A549 (cell line): ENCODE measurements around the gene EXOC3. TPM values are rescaled to one million over a fixed set of nuclear protein-coding genes. Genes with fewer than 3 reads are reported as not detected.

Experiments used
- ATAC-seq, 2 experiments: fragments of 200-7000 bp in 1 of 2; fragments of >200 bp in 1 of 2; cut with Nextera tagmentation in 1 of 2; cut with Tn5 transposase in 1 of 2; 3 replicates each; pipeline versions ENCODE4 v1.8.0 to v1.9.1; 2018 to 2020; ENCODE audit warnings: mild to moderate bottlenecking in 1 of 2, moderate library complexity in 1 of 2
- CTCF ChIA-PET: fragments of 300-600 bp; sonication (Branson Sonifier 250); formaldehyde crosslinking; extraction: SDS; loops from one replicate; lab custom pipeline; 2021; ENCODE audit warnings: antibody characterized with exemption, inconsistent platforms; lab: Yijun Ruan, JAX
- POLR2A ChIA-PET: fragments of 350-600 bp; formaldehyde crosslinking; extraction: SDS; loops from one replicate; lab custom pipeline; 2021; ENCODE audit warnings: antibody characterized with exemption, inconsistent platforms; lab: Yijun Ruan, JAX
- DNase-seq, 2 experiments: peaks; one replicate each; pipeline versions ENCODE4 v3.0.0 to v3.0.0-alpha.2; 2011 to 2016; ENCODE audit warnings: low read depth in 1 of 2, low spot score in 1 of 2
- FAIRE-seq: peaks from 2 replicates; lab custom pipeline; 2011; peaks lifted over from hg19 to GRCh38; lab: Jason Lieb, UNC
- H3K27ac ChIP-seq, 2 experiments: fragments of >200 bp; sonication (Bioruptor Twin); formaldehyde crosslinking; 3 replicates each; pipeline ENCODE4 v1.5.1; 2016 to 2017
- H3K4me1 ChIP-seq: fragments of >200 bp; sonication (Bioruptor Twin); formaldehyde crosslinking; 3 replicates; pipeline ENCODE4 v1.6.1; 2016
- H3K4me2 ChIP-seq: fragments of >200 bp; sonication (Bioruptor Twin); formaldehyde crosslinking; 3 replicates; pipeline ENCODE4 v1.6.1; 2016
- H3K4me3 ChIP-seq: fragments of >200 bp; sonication (Bioruptor Twin); formaldehyde crosslinking; 3 replicates; pipeline ENCODE4 v1.5.1; 2016
- H3K9me3 ChIP-seq: fragments of >200 bp; sonication (Bioruptor Twin); formaldehyde crosslinking; 3 replicates; pipeline ENCODE4 v1.6.1; 2016
- CEBPB ChIP-seq, 2 experiments: fragments of >200 bp in 1 of 2; sonication (Bioruptor Twin) in 1 of 2; formaldehyde crosslinking in 1 of 2; IDR thresholded peaks; 2 replicates each; pipeline ENCODE4 v1.6.1; 2012 to 2016
- EHF ChIP-seq: fragments of 250-450 bp; sonication (Bioruptor Pico); IDR thresholded peaks from 2 replicates; pipeline ENCODE4 v1.5.0; 2020; ENCODE audit warnings: mild to moderate bottlenecking
- EHMT2 ChIP-seq: fragments of 200-600 bp; sonication (generic); IDR thresholded peaks from 2 replicates; pipeline ENCODE4 v1.6.1; 2016; ENCODE audit warnings: antibody characterized with exemption, low read depth, mild to moderate bottlenecking, moderate library complexity
- EP300 ChIP-seq, 2 experiments: fragments of >200 bp; sonication (Bioruptor Twin); formaldehyde crosslinking; IDR thresholded peaks; 2 replicates in 1 of 2; 3 replicates in 1 of 2; pipeline ENCODE4 v1.6.1; 2016 to 2017
- ESRRA ChIP-seq: fragments of 150-350 bp; IDR thresholded peaks from 2 replicates; pipeline ENCODE4 v1.6.1; 2014; ENCODE audit warnings: mild to moderate bottlenecking, low read length, borderline replicate concordance
- FOSB ChIP-seq: fragments of 250-450 bp; sonication (Bioruptor Pico); IDR thresholded peaks from 2 replicates; pipeline ENCODE4 v1.5.0; 2020; ENCODE audit warnings: mild to moderate bottlenecking, moderate library complexity
- FOXS1 ChIP-seq: fragments of 250-450 bp; sonication (Bioruptor Pico); IDR thresholded peaks from 2 replicates; pipeline ENCODE4 v1.5.0; 2020; ENCODE audit warnings: mild to moderate bottlenecking, moderate library complexity
- HMGXB4 ChIP-seq: fragments of 250-450 bp; sonication (Bioruptor Pico); IDR thresholded peaks from 2 replicates; pipeline ENCODE4 v1.5.0; 2021; ENCODE audit warnings: mild to moderate bottlenecking, moderate library complexity, borderline replicate concordance
- HOXA7 ChIP-seq: fragments of 250-450 bp; sonication (Bioruptor Pico); IDR thresholded peaks from 2 replicates; pipeline ENCODE4 v1.5.0; 2020; ENCODE audit warnings: mild to moderate bottlenecking, moderate library complexity
- HOXB5 ChIP-seq: fragments of 250-450 bp; sonication (Bioruptor Pico); IDR thresholded peaks from 2 replicates; pipeline ENCODE4 v1.5.0; 2020; ENCODE audit warnings: mild to moderate bottlenecking, moderate library complexity
- JUN ChIP-seq, 2 experiments: fragments of >200 bp; sonication (Bioruptor Twin); formaldehyde crosslinking; IDR thresholded peaks; 2 replicates in 1 of 2; 3 replicates in 1 of 2; pipeline ENCODE4 v1.6.1; 2016 to 2017
- KDM1A ChIP-seq: fragments of 200-600 bp; sonication (generic); IDR thresholded peaks from 2 replicates; pipeline ENCODE4 v1.6.1; 2016; ENCODE audit warnings: low read depth, mild to moderate bottlenecking
- KDM5A ChIP-seq: fragments of 200-600 bp; sonication (generic); IDR thresholded peaks from 2 replicates; pipeline ENCODE4 v1.6.1; 2016; ENCODE audit warnings: antibody characterized with exemption, mild to moderate bottlenecking
- MAFK ChIP-seq: fragments of 450-650 bp; IDR thresholded peaks from 2 replicates; pipeline ENCODE4 v1.6.1; 2014; ENCODE audit not compliant: partially characterized antibody
- MAZ ChIP-seq: fragments of 150-350 bp; IDR thresholded peaks from 2 replicates; pipeline ENCODE4 v1.6.1; 2014; ENCODE audit warnings: antibody characterized with exemption, low read depth, low read length, borderline replicate concordance
- NPAS2 ChIP-seq: fragments of 250-450 bp; sonication (Bioruptor Pico); IDR thresholded peaks from 2 replicates; pipeline ENCODE4 v1.8.0; 2022; ENCODE audit warnings: mild to moderate bottlenecking, moderate library complexity, borderline replicate concordance
- PBX3 ChIP-seq: IDR thresholded peaks from 2 replicates; pipeline ENCODE4 v1.6.1; 2012
- POLR2A ChIP-seq: IDR thresholded peaks from 2 replicates; pipeline ENCODE4 v1.6.1; 2012; ENCODE audit warnings: mild to moderate bottlenecking, low read length
- RARB ChIP-seq: fragments of 250-450 bp; sonication (Bioruptor Pico); IDR thresholded peaks from 2 replicates; pipeline ENCODE4 v1.8.0; 2021; ENCODE audit warnings: mild to moderate bottlenecking, moderate library complexity
- RCOR1 ChIP-seq: fragments of 150-350 bp; IDR thresholded peaks from 2 replicates; pipeline ENCODE4 v1.6.1; 2014; ENCODE audit warnings: antibody characterized with exemption, low read length, low read depth
- SREBF2 ChIP-seq: fragments of 450-650 bp; IDR thresholded peaks from 2 replicates; pipeline ENCODE4 v1.6.1; 2014; ENCODE audit warnings: mild to moderate bottlenecking, moderate library complexity
- TP53 ChIP-seq: fragments of 250-450 bp; sonication (Bioruptor Pico); IDR thresholded peaks from 2 replicates; pipeline ENCODE4 v1.5.0; 2021; ENCODE audit warnings: mild to moderate bottlenecking, moderate library complexity
- ZFP36 ChIP-seq: fragments of 450-650 bp; IDR thresholded peaks from 2 replicates; pipeline ENCODE4 v1.6.1; 2014; ENCODE audit warnings: borderline replicate concordance; ENCODE audit not compliant: partially characterized antibody
- ZSCAN20 ChIP-seq: fragments of 250-450 bp; sonication (Bioruptor Pico); IDR thresholded peaks from 2 replicates; pipeline ENCODE4 v1.8.0; 2022; ENCODE audit warnings: mild to moderate bottlenecking, moderate library complexity
- WGBS: methylation state at CpG from one replicate; pipeline ENCODE4 v1.1.6; 2017; ENCODE audit errors: missing lambda C conversion rate; 5-methylcytosine and 5-hydroxymethylcytosine counted together
- polyA plus RNA-seq, 4 experiments: library from polyadenylated mRNA; depleted of rRNA in 3 of 4; stranded (reverse); fragments of >200 nt; fragmentation: RNase III in 1 of 4; extraction: RNeasy Plus Mini Kit Qiagen cat#74134 plus additional on column Dnase treatment in 1 of 4; gene quantifications; 2 replicates in 3 of 4; 3 replicates in 1 of 4; pipeline ENCODE4 v1.2.3, GENCODE V29; 2011 to 2017
- TF ChIP-seq, protein P1 (sequence below): fragments of 250-450 bp; sonication (Bioruptor Pico); IDR thresholded peaks from 2 replicates; pipeline ENCODE4 v1.5.0; 2020; ENCODE audit warnings: low read depth, mild to moderate bottlenecking, moderate library complexity
- TF ChIP-seq, protein P2 (sequence below): fragments of >200 bp; sonication (Bioruptor Twin); formaldehyde crosslinking; IDR thresholded peaks from 3 replicates; pipeline ENCODE4 v1.5.1; 2016
- TF ChIP-seq, protein P3 (sequence below): IDR thresholded peaks from 2 replicates; pipeline ENCODE4 v1.6.1; 2012; ENCODE audit warnings: low read depth, borderline replicate concordance

The EXOC3 gene
- polyA plus RNA-seq, 2 of the 4 experiments (the other 2 are of a cell fraction) = 20.0 to 33.6 TPM

DNA sequence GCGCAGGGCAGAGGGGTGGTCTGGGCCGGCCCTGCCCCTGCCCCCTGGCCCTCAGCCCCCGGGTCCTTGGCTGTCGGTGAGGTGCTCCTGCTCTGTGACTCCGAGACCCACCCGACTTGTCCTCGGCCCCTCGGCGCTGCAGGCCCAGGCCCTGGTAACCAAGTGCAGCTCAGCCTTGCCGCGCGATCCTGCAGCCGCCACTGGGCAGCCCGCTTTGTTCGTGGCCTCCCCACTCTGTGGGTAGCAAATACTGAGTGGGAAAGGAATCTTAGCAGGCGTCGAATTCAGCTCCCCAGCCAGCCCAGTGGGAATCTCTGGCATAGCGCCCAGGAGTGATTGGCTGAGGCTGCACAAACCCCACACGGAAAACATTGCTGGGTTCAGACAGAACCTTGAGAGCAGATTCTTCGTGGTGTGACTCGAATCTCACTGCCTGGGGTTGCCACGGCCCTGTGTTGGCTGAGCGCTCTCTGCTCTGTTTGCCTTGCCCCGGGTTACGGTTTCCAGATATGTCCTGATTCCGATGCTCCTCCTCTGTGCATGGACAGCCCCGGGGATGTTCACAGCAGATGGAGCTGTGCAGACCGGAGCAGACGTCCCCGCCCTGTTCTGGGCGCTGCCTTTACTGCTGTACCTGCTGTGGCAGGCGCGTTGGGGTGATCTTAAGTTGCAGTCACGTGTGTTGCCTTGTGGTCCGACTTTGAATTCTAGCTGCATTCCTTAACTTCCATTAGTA is 13.4 kb upstream of the EXOC3 start:
- 86% methylated on average over 30 of the region's 35 CpGs for WGBS
- 0 out of 3 replicates have a peak, but pooled peaks cover 4% of the 10 kb centered on the region for H3K4me1 ChIP-seq
- POLR2A ChIA-PET = no interaction called here
- no peak overlapping the region for H3K4me3 ChIP-seq
- H3K9me3 ChIP-seq = no peaks in the 10 kb centered on the region
- no peak for FAIRE-seq
- CTCF ChIA-PET = interaction anchor here (0.6 to 10.7 kb wide), 12 partner anchors 12 to 112 kb away, joined by 3 to 186 read pairs (median 7); partner anchors contain the start of gene AHRR
- no peak for DNase-seq
- H3K4me2 ChIP-seq = no peak overlapping the region
- TF ChIP-seq EHF (CRISPR knock-in tag) (no peak), RCOR1 (no peak), CEBPB (IDR thresholded peaks at IDR 0.05) (no peak), FOXS1 (CRISPR knock-in tag) (no peak), JUN (IDR thresholded peaks at IDR 0.05) (no peak), SREBF2 (no peak), PBX3 (no peak), NPAS2 (CRISPR knock-in tag) (no peak), EHMT2 (no peak), MAFK (no peak), KDM1A (no peak), MAZ (no peak)
- TF ChIP-seq, protein P1, sequence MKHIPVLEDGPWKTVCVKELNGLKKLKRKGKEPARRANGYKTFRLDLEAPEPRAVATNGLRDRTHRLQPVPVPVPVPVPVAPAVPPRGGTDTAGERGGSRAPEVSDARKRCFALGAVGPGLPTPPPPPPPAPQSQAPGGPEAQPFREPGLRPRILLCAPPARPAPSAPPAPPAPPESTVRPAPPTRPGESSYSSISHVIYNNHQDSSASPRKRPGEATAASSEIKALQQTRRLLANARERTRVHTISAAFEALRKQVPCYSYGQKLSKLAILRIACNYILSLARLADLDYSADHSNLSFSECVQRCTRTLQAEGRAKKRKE (CRISPR knock-in tag) = no peak
- TF ChIP-seq, protein P2, sequence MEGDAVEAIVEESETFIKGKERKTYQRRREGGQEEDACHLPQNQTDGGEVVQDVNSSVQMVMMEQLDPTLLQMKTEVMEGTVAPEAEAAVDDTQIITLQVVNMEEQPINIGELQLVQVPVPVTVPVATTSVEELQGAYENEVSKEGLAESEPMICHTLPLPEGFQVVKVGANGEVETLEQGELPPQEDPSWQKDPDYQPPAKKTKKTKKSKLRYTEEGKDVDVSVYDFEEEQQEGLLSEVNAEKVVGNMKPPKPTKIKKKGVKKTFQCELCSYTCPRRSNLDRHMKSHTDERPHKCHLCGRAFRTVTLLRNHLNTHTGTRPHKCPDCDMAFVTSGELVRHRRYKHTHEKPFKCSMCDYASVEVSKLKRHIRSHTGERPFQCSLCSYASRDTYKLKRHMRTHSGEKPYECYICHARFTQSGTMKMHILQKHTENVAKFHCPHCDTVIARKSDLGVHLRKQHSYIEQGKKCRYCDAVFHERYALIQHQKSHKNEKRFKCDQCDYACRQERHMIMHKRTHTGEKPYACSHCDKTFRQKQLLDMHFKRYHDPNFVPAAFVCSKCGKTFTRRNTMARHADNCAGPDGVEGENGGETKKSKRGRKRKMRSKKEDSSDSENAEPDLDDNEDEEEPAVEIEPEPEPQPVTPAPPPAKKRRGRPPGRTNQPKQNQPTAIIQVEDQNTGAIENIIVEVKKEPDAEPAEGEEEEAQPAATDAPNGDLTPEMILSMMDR = no peak
- H3K27ac ChIP-seq = no peak overlapping the region
- no peak for ATAC-seq

DNA sequence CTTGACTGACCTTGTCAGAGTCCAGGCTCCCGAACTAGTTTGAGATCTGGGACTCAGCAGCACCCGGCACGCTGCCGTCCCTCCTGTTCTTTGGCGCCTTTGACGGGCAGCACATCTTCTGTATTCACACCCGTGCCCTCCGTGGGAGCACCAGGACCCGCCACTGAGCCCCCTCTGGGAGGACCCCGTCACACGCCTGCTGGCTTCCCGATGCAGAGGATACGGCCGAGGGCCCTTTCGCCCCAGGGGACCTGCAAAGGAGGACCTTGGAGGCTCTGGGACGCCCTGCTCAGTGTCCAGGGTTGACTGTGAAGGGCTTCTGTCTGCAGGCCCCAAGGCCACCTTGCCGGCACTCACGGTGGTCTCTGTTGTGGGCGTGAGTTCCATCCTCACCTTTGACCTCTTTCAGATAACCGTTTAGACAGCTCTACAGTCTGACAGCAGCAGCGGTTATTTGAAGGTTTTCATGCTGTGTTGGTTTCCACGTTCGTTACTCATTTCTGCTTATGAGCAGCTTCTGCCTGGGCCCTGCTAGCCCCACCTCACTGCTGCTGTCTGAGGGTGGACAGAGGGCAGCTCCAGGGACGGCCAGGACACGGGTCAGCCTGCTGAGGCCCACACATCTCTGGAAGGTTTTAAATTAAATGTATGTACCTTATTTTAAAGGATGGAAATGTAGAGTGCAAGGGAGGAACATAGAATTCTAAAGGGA is 12.6 kb upstream of the EXOC3 start:
- Histone ChIP-seq H3K4me2 (no peak overlapping the region), H3K27ac (no peak overlapping the region)
- CTCF ChIA-PET = interaction anchor here (0.6 to 10.7 kb wide), 21 partner anchors 9 to 385 kb away, joined by 3 to 186 read pairs (median 4); partner anchors contain the start of gene AHRR
- TF ChIP-seq TP53 (CRISPR knock-in tag) (no peak), FOSB (no peak), KDM5A (no peak), EP300 (IDR thresholded peaks at IDR 0.05) (no peak), RARB (CRISPR knock-in tag) (no peak), HMGXB4 (no peak), HOXB5 (CRISPR knock-in tag) (no peak), JUN (IDR thresholded peaks at IDR 0.05) (no peak), POLR2A (no peak), HOXA7 (CRISPR knock-in tag) (no peak), ZSCAN20 (CRISPR knock-in tag) (no peak), ESRRA (no peak), ZFP36 (no peak)
- TF ChIP-seq, protein P3, sequence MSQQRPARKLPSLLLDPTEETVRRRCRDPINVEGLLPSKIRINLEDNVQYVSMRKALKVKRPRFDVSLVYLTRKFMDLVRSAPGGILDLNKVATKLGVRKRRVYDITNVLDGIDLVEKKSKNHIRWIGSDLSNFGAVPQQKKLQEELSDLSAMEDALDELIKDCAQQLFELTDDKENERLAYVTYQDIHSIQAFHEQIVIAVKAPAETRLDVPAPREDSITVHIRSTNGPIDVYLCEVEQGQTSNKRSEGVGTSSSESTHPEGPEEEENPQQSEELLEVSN = no peak
- TF ChIP-seq, all 56 proteins: peak for 0
- DNase-seq (no peak), ATAC-seq (no peak), FAIRE-seq (no peak)
- Histone ChIP-seq H3K9me3 (no peaks in the 10 kb centered on the region), H3K4me1 (no peaks in the 10 kb centered on the region), H3K4me3 (no peak overlapping the region)
- POLR2A ChIA-PET = no interaction called here
- 85% methylated on average over 25 of the region's 25 CpGs for WGBS
